Stimulated activated CD4-positive, alpha-beta T cell treated with anti-CD3 and anti-CD28 coated beads, Interleukin-12 subunit alpha, Interleukin-12 subunit beta, amount 100 ng/mL, for 48 hours (primary cell): ENCODE data around the gene NOMO2.
"Not testable (repeated sequence)": the region's sequence is repeated elsewhere in the genome, so short reads cannot be mapped to it uniquely, and the experiment has no call there.

Experiments
- DNase-seq, 3 donors: peaks; one replicate each; pipeline ENCODE4 v3.0.0-alpha.2; 2020; ENCODE audit warnings: low read depth in 2 of 3, low spot score in 1 of 3

Gene NOMO2

GRCh38 chr16:18577942-18578341 is 16.0 kb upstream of the NOMO2 start:
- DNase-seq = not testable (repeated sequence)

GRCh38 chr16:18575945-18576344 is 14.0 kb upstream of the NOMO2 start:
- not testable (repeated sequence) for DNase-seq

DNA sequence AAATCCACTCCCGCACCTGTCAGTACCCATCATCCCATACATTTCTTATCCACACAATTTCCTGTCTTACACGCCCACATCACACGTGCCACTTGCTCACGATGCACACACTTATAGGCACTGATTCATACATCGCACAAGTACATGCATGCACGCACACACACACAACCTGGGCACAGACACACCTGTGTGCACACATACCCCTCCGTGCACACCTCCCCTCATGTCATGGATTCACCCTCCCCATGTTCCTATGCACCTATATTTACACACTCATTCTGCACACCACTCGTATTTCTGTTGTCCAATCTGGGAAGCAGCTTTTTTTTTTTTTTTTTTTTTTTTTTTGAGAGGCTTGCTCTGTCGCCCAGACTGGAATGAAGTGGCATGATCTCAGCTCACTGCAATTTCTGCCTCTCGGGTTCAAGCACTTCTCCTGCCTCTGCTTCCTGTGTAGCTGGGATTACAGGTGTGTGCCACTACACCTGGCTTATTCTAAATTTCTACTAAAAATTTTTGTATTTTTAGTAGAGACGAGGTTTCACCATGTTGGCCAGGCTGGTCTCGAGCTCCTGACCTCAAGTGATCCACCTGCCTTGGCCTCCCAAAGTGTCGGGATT is 13.5 kb upstream of the NOMO2 start:
- not testable (repeated sequence) for DNase-seq

- not testable (repeated sequence) for DNase-seq
These were observed 12.0 kb upstream of the NOMO2 start for GRCh38 chr16:18573887-18574286.

DNA sequence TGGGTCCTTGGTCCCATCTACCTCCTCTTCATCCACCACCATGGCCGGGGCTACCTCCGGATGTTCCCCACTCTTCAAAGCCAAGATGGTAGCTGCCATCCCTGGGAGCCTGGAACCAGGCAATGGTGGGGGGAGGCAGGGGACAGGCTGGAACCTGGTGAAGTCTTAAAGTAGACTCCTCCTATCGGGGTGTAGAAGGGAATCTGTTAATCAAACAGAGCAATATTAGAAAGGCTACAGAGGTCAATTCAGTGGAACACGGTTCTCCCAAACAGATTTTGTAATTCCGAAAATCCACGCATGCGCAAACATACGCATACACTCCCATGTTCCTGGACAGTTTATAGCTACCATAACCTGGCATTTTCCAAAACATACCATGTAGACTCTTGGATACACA is 11.1 kb upstream of the NOMO2 start:
- not testable (repeated sequence) for DNase-seq

GRCh38 chr16:18571307-18571850 is 9.5 kb upstream of the NOMO2 start:
- not testable (repeated sequence) for DNase-seq

DNA sequence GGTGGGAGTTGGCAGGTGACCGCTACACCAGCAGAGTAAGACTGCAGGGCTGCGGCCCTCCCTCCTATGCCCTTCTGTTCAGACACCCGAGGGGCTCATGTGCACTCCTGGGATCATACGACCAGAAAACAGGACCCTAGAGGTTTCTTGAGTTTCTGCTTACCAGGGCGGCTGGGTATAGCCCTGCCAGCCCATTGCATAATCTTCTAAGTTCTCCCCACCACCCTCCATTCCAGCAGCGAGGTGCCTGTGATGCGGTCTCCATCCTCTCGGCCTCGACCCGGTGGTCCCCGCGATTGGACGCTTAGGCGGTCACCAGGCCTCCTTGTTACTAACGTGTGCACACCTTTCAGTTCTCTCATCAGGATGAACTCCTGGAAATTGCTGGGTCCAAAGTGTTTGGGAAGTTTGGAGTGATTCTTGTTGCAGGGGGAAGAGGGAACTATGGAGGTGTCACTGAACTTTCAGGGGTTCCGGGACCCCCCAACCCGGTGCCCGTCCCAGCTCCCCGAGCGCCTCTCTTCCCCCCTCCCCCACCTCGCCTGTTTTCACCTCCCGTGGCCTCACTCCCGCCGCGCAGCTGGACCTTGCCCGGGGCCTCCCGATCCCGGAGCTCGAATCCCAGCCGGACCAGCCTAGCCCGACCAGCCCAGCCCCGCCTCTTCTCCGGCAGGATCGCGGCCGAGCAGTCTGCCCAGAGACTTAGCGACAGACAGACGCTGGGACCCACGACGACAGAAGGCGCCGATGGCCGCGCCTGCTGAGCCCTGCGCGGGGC is 8.8 kb upstream of the NOMO2 start:
- DNase-seq = not testable (repeated sequence)

GRCh38 chr16:18560416-18561220 is 1.3 kb downstream of the NOMO2 start:
- DNase-seq = peak in 1 of 3 donors; percentile 7

- DNase-seq = not testable (repeated sequence)
These were observed 8.2 kb downstream of the NOMO2 start for GRCh38 chr16:18553671-18554070.

DNA sequence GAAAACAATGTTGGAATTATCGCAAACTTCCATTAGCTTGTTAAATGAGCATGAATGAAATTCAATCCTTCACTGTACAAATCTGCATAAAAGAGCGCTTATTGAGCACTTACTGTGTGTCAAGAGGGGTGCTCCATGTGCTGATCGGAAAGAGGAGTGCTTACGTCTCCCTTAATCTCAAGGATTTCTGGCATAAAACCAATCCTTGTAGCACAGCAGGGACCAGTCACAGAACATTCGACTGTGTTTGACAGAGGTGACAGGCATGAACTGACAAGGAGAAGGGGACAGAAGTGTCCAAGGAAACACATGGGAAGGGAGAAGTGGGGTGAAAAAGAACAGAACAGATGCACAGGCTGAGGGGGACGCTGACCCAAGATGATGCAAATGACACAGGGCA is 14.5 kb downstream of the NOMO2 start:
- not testable (repeated sequence) for DNase-seq

DNA sequence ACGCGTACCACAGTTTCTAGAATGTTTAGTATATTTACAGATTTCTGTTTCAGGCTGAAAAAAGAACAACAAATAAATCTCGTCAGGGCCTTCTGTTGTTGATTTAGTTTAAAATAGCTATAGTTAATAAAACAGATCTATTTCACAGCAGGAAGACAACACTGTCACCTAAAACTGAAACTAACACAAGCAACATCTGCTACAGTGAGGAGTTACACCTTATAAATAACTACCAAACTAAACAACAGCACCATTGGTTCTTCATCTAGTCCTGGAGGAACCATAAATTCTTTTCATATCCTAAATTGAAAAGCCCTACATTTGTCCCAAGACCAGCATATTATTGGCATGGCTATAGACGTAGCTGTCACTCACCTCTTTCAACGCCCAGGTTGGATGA is 15.0 kb downstream of the NOMO2 start:
- not testable (repeated sequence) for DNase-seq

DNA sequence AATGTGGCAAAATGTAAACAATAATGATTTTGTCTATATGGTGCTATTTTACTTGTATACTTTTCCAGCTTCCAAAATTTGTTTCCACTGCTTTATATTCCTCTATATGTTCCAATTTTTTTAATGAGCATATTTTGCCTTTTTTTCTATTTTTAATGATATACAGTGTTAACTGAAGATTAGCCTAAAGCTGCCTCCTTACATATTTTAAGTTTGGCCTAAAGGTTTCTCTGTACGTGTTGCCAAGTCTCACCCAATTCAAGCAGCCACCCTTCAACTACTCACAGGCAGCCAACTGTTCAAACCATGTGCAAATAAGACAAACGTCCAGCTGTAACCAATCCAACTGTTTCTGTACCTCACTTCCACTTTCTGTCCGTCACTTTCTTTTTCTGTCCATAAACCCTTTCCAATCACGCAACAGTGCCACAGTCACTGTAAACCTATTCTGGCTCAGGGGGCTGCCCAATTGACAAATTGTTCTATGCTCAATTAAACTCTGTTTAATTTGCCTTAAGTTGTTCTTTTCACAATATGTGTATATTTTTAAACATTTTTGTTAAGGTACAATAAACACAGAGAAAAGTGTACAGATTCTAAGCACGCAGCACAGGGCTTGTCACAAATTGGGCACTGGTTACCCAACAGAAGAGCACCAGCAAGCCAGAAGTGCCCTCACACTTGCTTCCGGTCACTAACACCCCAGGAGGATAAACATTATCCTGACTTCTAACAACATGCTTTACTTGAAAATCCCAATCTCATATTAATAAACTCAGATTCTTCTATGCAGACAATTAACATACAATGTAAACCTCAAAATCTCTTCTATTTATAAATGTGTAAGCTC is 17.4 kb downstream of the NOMO2 start:
- not testable (repeated sequence) for DNase-seq

DNA sequence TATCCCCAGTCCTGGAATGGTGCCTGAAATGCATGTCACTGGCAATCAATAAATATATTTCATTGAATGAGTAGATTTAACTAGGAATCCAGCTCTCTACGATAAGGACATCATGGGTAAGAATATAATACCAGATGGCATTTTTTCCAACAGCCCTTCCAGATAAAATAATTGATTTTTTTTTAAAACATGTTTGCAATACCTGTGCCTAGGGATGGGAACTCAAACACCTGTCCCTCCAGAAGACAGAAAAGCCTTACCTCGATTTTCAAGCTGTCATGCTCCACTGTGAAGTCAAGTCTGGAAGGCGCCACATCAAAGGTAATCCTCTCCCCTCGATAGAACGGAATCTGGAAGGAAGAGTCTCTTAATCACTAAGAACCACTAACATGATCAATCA is 20.0 kb downstream of the NOMO2 start:
- DNase-seq = not testable (repeated sequence)

GRCh38 chr16:18537004-18537403 is 24.9 kb downstream of the NOMO2 start:
- not testable (repeated sequence) for DNase-seq

- DNase-seq = not testable (repeated sequence)
These were observed 26.3 kb downstream of the NOMO2 start for GRCh38 chr16:18535519-18536168.

- DNase-seq = not testable (repeated sequence)
These were observed 27.6 kb downstream of the NOMO2 start for GRCh38 chr16:18534308-18534707.

GRCh38 chr16:18531323-18531722 is 30.6 kb downstream of the NOMO2 start:
- DNase-seq = not testable (repeated sequence)

DNA sequence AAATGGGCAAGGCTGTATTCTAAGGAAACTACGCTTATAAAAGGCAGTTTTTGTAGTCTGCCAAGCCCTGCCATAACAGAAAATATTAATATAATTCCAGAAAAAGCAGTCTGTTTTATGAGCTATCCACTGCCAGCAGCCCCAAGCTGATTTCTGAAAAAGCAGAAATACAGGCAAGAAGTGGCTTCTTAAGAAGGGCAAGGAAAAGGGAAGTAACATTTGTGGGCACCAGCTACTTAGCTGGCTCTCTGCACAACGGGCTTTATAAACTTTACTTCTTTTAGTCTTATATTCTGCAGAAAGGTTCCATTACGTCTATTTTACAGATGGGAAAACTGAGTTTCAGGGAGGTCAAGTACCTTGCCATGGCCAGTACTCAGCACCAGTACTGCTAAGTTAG is 31.6 kb downstream of the NOMO2 start:
- not testable (repeated sequence) for DNase-seq

GRCh38 chr16:18526547-18526946 is 35.4 kb downstream of the NOMO2 start:
- DNase-seq = not testable (repeated sequence)
